ENCODE results near the gene ARAF.

The ARAF gene

GRCh38 chrX:47605024-47605423 is 44.0 kb downstream of the ARAF start:
- Histone ChIP-seq H2BK12ac (ENCODE audit: low read length) (no peak overlapping the region), H3K27ac (replicated peaks; ENCODE audit: low read length) (no peak overlapping the region), H2AFZ (ENCODE audit: low read length) (no peak overlapping the region), H3K4me3 (ENCODE audit: low read length in 2 of 2) (no peak overlapping the region), H2BK120ac (ENCODE audit: low read depth, low read length) (no peak overlapping the region), H3K36me3 (replicated peaks in 1 of 2; ENCODE audit: control insufficient read depth in 2 of 2, insufficient read depth in 2 of 2, low read length in 2 of 2) (no peaks in the 10 kb centered on the region), H2BK15ac (ENCODE audit: low read length) (no peak overlapping the region), H3K14ac (ENCODE audit: low read length) (no peak overlapping the region), H3K79me1 (ENCODE audit: low read depth, low read length) (no peaks in the 10 kb centered on the region), H3K4me2 (ENCODE audit: insufficient read depth, low read length, poor library complexity, severe bottlenecking) (no peak overlapping the region), H4K8ac (ENCODE audit: low read depth, low read length) (no peak overlapping the region), H3K23ac (ENCODE audit: low read depth, low read length, poor library complexity) (no peak overlapping the region), H3K9ac (ENCODE audit: low read depth, low read length, poor library complexity) (no peak overlapping the region), H2BK5ac (ENCODE audit: low read length) (no peak overlapping the region), H3K4me1 (ENCODE audit: control insufficient read depth in 2 of 2, insufficient read depth in 1 of 2, low read depth in 1 of 2, low read length in 2 of 2) (peaks cover 0 to 10% of the 10 kb centered on the region in 2 donors), H2AK5ac (ENCODE audit: low read depth, low read length) (no peak overlapping the region), H4K91ac (ENCODE audit: low read depth, low read length, poor library complexity) (no peak overlapping the region), H3K9me3 (replicated peaks in 1 of 2; ENCODE audit: control insufficient read depth in 2 of 2, insufficient read depth in 1 of 2, low read depth in 1 of 2, low read length in 2 of 2) (no peaks in the 10 kb centered on the region), H3K27me3 (ENCODE audit: control insufficient read depth in 3 of 3, insufficient read depth in 3 of 3, low read depth in 1 of 3, low read length in 3 of 3) (no peaks in the 10 kb centered on the region), H3K4ac (ENCODE audit: low read length) (no peak overlapping the region), H3K18ac (ENCODE audit: low read length) (no peak overlapping the region)
- no CpG with 5 or more reads among the region's 9 CpGs for WGBS, 2 donors (ENCODE audit: extremely low coverage in 2 of 2, insufficient read length in 2 of 2, insufficient replicate concordance in 1 of 2)
- no peak for DNase-seq (ENCODE audit: low spot score)

- no peaks in the 10 kb centered on the region for H3K9me3 ChIP-seq (replicated peaks in 1 of 2; ENCODE audit: control insufficient read depth in 2 of 2, insufficient read depth in 1 of 2, low read depth in 1 of 2, low read length in 2 of 2)
- H3K4ac ChIP-seq (ENCODE audit: low read length), result no peak overlapping the region
- no peak overlapping the region for H4K91ac ChIP-seq (ENCODE audit: low read depth, low read length, poor library complexity)
- no peak overlapping the region for H3K27ac ChIP-seq (replicated peaks; ENCODE audit: low read length)
- no peak overlapping the region for H2BK12ac ChIP-seq (ENCODE audit: low read length)
- no peak for DNase-seq (ENCODE audit: low spot score)
- no peaks in the 10 kb centered on the region for H3K79me1 ChIP-seq (ENCODE audit: low read depth, low read length)
- H3K27me3 ChIP-seq (ENCODE audit: control insufficient read depth in 3 of 3, insufficient read depth in 3 of 3, low read depth in 1 of 3, low read length in 3 of 3), result no peaks in the 10 kb centered on the region
- H3K23ac ChIP-seq (ENCODE audit: low read depth, low read length, poor library complexity), result no peak overlapping the region
- H4K8ac ChIP-seq (ENCODE audit: low read depth, low read length), result no peak overlapping the region
- no peak overlapping the region for H3K4me2 ChIP-seq (ENCODE audit: insufficient read depth, low read length, poor library complexity, severe bottlenecking)
- no peak overlapping the region for H3K14ac ChIP-seq (ENCODE audit: low read length)
- no peak overlapping the region for H2AK5ac ChIP-seq (ENCODE audit: low read depth, low read length)
- no peak overlapping the region for H2AFZ ChIP-seq (ENCODE audit: low read length)
- no peak overlapping the region for H2BK5ac ChIP-seq (ENCODE audit: low read length)
- no peak overlapping the region for H2BK15ac ChIP-seq (ENCODE audit: low read length)
- no peak overlapping the region for H3K9ac ChIP-seq (ENCODE audit: low read depth, low read length, poor library complexity)
- peaks cover 0 to 10% of the 10 kb centered on the region in 2 donors for H3K4me1 ChIP-seq (ENCODE audit: control insufficient read depth in 2 of 2, insufficient read depth in 1 of 2, low read depth in 1 of 2, low read length in 2 of 2)
- H3K4me3 ChIP-seq (ENCODE audit: low read length in 2 of 2), result no peak overlapping the region
- no peak overlapping the region for H2BK120ac ChIP-seq (ENCODE audit: low read depth, low read length)
- H3K18ac ChIP-seq (ENCODE audit: low read length), result no peak overlapping the region
- H3K36me3 ChIP-seq (replicated peaks in 1 of 2; ENCODE audit: control insufficient read depth in 2 of 2, insufficient read depth in 2 of 2, low read length in 2 of 2), result no peaks in the 10 kb centered on the region
Measured at GRCh38 chrX:47607091-47607490, 46.1 kb downstream of the ARAF start.

- no CpG with 5 or more reads among the region's 9 CpGs for WGBS, 2 donors (ENCODE audit: extremely low coverage in 2 of 2, insufficient read length in 2 of 2, insufficient replicate concordance in 1 of 2)
- H3K27ac ChIP-seq (replicated peaks; ENCODE audit: low read length), result peak overlapping the region; percentile 2
- H3K4me3 ChIP-seq (ENCODE audit: low read length in 2 of 2), result peak overlapping the region in 1 of 2 donors; percentile 18
- no peak for DNase-seq (ENCODE audit: low spot score)
- H3K9ac ChIP-seq (ENCODE audit: low read depth, low read length, poor library complexity), result no peak overlapping the region
- no peaks in the 10 kb centered on the region for H3K36me3 ChIP-seq (replicated peaks in 1 of 2; ENCODE audit: control insufficient read depth in 2 of 2, insufficient read depth in 2 of 2, low read length in 2 of 2)
- no peak overlapping the region for H3K4me2 ChIP-seq (ENCODE audit: insufficient read depth, low read length, poor library complexity, severe bottlenecking)
- no peak overlapping the region for H3K4ac ChIP-seq (ENCODE audit: low read length)
- no peak overlapping the region for H2BK120ac ChIP-seq (ENCODE audit: low read depth, low read length)
- no peaks in the 10 kb centered on the region for H3K79me1 ChIP-seq (ENCODE audit: low read depth, low read length)
- no peak overlapping the region for H3K18ac ChIP-seq (ENCODE audit: low read length)
- H3K9me3 ChIP-seq (replicated peaks in 1 of 2; ENCODE audit: control insufficient read depth in 2 of 2, insufficient read depth in 1 of 2, low read depth in 1 of 2, low read length in 2 of 2), result no peaks in the 10 kb centered on the region
- no peak overlapping the region for H4K8ac ChIP-seq (ENCODE audit: low read depth, low read length)
- H2BK15ac ChIP-seq (ENCODE audit: low read length), result no peak overlapping the region
- no peak overlapping the region for H2AK5ac ChIP-seq (ENCODE audit: low read depth, low read length)
- peaks cover 0 to 10% of the 10 kb centered on the region in 2 donors for H3K4me1 ChIP-seq (ENCODE audit: control insufficient read depth in 2 of 2, insufficient read depth in 1 of 2, low read depth in 1 of 2, low read length in 2 of 2)
- no peaks in the 10 kb centered on the region for H3K27me3 ChIP-seq (ENCODE audit: control insufficient read depth in 3 of 3, insufficient read depth in 3 of 3, low read depth in 1 of 3, low read length in 3 of 3)
- H4K91ac ChIP-seq (ENCODE audit: low read depth, low read length, poor library complexity), result no peak overlapping the region
- peak overlapping the region; percentile 84 for H2AFZ ChIP-seq (ENCODE audit: low read length)
- no peak overlapping the region for H3K14ac ChIP-seq (ENCODE audit: low read length)
- H2BK5ac ChIP-seq (ENCODE audit: low read length), result no peak overlapping the region
- no peak overlapping the region for H2BK12ac ChIP-seq (ENCODE audit: low read length)
- no peak overlapping the region for H3K23ac ChIP-seq (ENCODE audit: low read depth, low read length, poor library complexity)
Measured at GRCh38 chrX:47608130-47608810, 47.3 kb downstream of the ARAF start.

- H3K14ac ChIP-seq (ENCODE audit: low read length), result no peak overlapping the region
- H3K18ac ChIP-seq (ENCODE audit: low read length), result no peak overlapping the region
- peaks cover 0 to 10% of the 10 kb centered on the region in 2 donors for H3K4me1 ChIP-seq (ENCODE audit: control insufficient read depth in 2 of 2, insufficient read depth in 1 of 2, low read depth in 1 of 2, low read length in 2 of 2)
- no peak overlapping the region for H3K4me2 ChIP-seq (ENCODE audit: insufficient read depth, low read length, poor library complexity, severe bottlenecking)
- H3K36me3 ChIP-seq (replicated peaks in 1 of 2; ENCODE audit: control insufficient read depth in 2 of 2, insufficient read depth in 2 of 2, low read length in 2 of 2), result no peaks in the 10 kb centered on the region
- H2AK5ac ChIP-seq (ENCODE audit: low read depth, low read length), result no peak overlapping the region
- no peaks in the 10 kb centered on the region for H3K9me3 ChIP-seq (replicated peaks in 1 of 2; ENCODE audit: control insufficient read depth in 2 of 2, insufficient read depth in 1 of 2, low read depth in 1 of 2, low read length in 2 of 2)
- no peaks in the 10 kb centered on the region for H3K79me1 ChIP-seq (ENCODE audit: low read depth, low read length)
- no peak overlapping the region for H2BK120ac ChIP-seq (ENCODE audit: low read depth, low read length)
- H3K23ac ChIP-seq (ENCODE audit: low read depth, low read length, poor library complexity), result no peak overlapping the region
- H2BK15ac ChIP-seq (ENCODE audit: low read length), result no peak overlapping the region
- H2BK12ac ChIP-seq (ENCODE audit: low read length), result no peak overlapping the region
- no peak overlapping the region for H3K9ac ChIP-seq (ENCODE audit: low read depth, low read length, poor library complexity)
- DNase-seq (ENCODE audit: low spot score), result no peak
- no peaks in the 10 kb centered on the region for H3K27me3 ChIP-seq (ENCODE audit: control insufficient read depth in 3 of 3, insufficient read depth in 3 of 3, low read depth in 1 of 3, low read length in 3 of 3)
- no peak overlapping the region for H2AFZ ChIP-seq (ENCODE audit: low read length)
- no peak overlapping the region for H3K27ac ChIP-seq (replicated peaks; ENCODE audit: low read length)
- no CpG with 5 or more reads among the region's 4 CpGs for WGBS, 2 donors (ENCODE audit: extremely low coverage in 2 of 2, insufficient read length in 2 of 2, insufficient replicate concordance in 1 of 2)
- no peak overlapping the region for H4K91ac ChIP-seq (ENCODE audit: low read depth, low read length, poor library complexity)
- H4K8ac ChIP-seq (ENCODE audit: low read depth, low read length), result no peak overlapping the region
- H3K4me3 ChIP-seq (ENCODE audit: low read length in 2 of 2), result no peak overlapping the region
- no peak overlapping the region for H3K4ac ChIP-seq (ENCODE audit: low read length)
- H2BK5ac ChIP-seq (ENCODE audit: low read length), result no peak overlapping the region
Measured at GRCh38 chrX:47610511-47610910, 49.5 kb downstream of the ARAF start.
